GM19025 (cell line): Measurements from ENCODE around the gene EPS8L2.

Source experiments
- ATAC-seq: cut with Tn5 transposase; IDR thresholded peaks from one replicate; pipeline ENCODE4 v1.9.1; 2021; ENCODE audit warnings: mild to moderate bottlenecking, low read depth, moderate library complexity; ENCODE audit not compliant: unreplicated experiment

Gene EPS8L2

GRCh38 chr11:748007-748359 is 42.0 kb downstream of the EPS8L2 start:
- ATAC-seq, result no peak

- no peak for ATAC-seq
Observed at GRCh38 chr11:749731-750130, 43.7 kb downstream of the EPS8L2 start.

GRCh38 chr11:760236-760635 is 54.2 kb downstream of the EPS8L2 start:
- ATAC-seq, result no peak

- no peak for ATAC-seq
Observed at GRCh38 chr11:761526-762108, 55.6 kb downstream of the EPS8L2 start.

- ATAC-seq, result no peak
Observed at GRCh38 chr11:762421-763072, 56.5 kb downstream of the EPS8L2 start.

GRCh38 chr11:763073-763463 is 57.0 kb downstream of the EPS8L2 start:
- ATAC-seq, result no peak

GRCh38 chr11:763549-764321 is 57.7 kb downstream of the EPS8L2 start:
- no peak for ATAC-seq

- ATAC-seq, result no peak
Observed at GRCh38 chr11:764322-765024, 58.4 kb downstream of the EPS8L2 start.

- no peak for ATAC-seq
Observed at GRCh38 chr11:765025-765801, 59.2 kb downstream of the EPS8L2 start.

- no peak for ATAC-seq
Observed at GRCh38 chr11:765802-766091, 59.7 kb downstream of the EPS8L2 start.

GRCh38 chr11:766106-766935 is 60.3 kb downstream of the EPS8L2 start:
- ATAC-seq, result no peak

- ATAC-seq, result no peak
Observed at GRCh38 chr11:766936-767210, 60.8 kb downstream of the EPS8L2 start.

GRCh38 chr11:767238-767637 is 61.2 kb downstream of the EPS8L2 start:
- no peak for ATAC-seq

GRCh38 chr11:769887-770641 is 64.0 kb downstream of the EPS8L2 start:
- ATAC-seq, result no peak

GRCh38 chr11:770642-771616 is 64.9 kb downstream of the EPS8L2 start:
- ATAC-seq, result no peak

- no peak for ATAC-seq
Observed at GRCh38 chr11:771617-772204, 65.7 kb downstream of the EPS8L2 start.

- ATAC-seq, result no peak
Observed at GRCh38 chr11:772429-773390, 66.7 kb downstream of the EPS8L2 start.
